Ishikawa (cell line): ENCODE data around the gene THRB.

ENCODE experiments used
- CEBPB ChIP-seq: IDR thresholded peaks from 2 replicates; pipeline ENCODE4 v1.6.1; 2012
- CREB1 ChIP-seq: IDR thresholded peaks from 2 replicates; pipeline ENCODE4 v1.6.1; 2012; ENCODE audit warnings: low read depth
- EGR1 ChIP-seq: IDR thresholded peaks from 2 replicates; pipeline ENCODE4 v1.6.1; 2012
- EP300 ChIP-seq: IDR thresholded peaks from 2 replicates; pipeline ENCODE4 v1.6.1; 2012; ENCODE audit warnings: borderline replicate concordance
- FOXM1 ChIP-seq: IDR thresholded peaks from 2 replicates; pipeline ENCODE4 v1.6.1; 2012; ENCODE audit warnings: low read depth, borderline replicate concordance
- MAX ChIP-seq: IDR thresholded peaks from 2 replicates; pipeline ENCODE4 v1.6.1; 2012
- NFIC ChIP-seq: IDR thresholded peaks from 2 replicates; pipeline ENCODE4 v1.6.1; 2012
- RAD21 ChIP-seq: IDR thresholded peaks from 2 replicates; pipeline ENCODE4 v1.6.1; 2012; ENCODE audit warnings: low read depth
- REST ChIP-seq: IDR thresholded peaks from 2 replicates; pipeline ENCODE4 v1.6.1; 2012; ENCODE audit warnings: low read depth, mild to moderate bottlenecking
- TAF1 ChIP-seq: IDR thresholded peaks from 2 replicates; pipeline ENCODE4 v1.6.1; 2012; ENCODE audit warnings: low read depth, mild to moderate bottlenecking
- TEAD4 ChIP-seq: IDR thresholded peaks from 2 replicates; pipeline ENCODE4 v1.6.1; 2012
- YY1 ChIP-seq: IDR thresholded peaks from 2 replicates; pipeline ENCODE4 v1.6.1; 2012; ENCODE audit warnings: low read depth

- TF ChIP-seq FOXM1 (no peak), MAX (no peak), RAD21 (no peak), TEAD4 (no peak), CREB1 (no peak), EP300 (no peak), YY1 (no peak), TAF1 (no peak), REST (no peak), EGR1 (no peak), CEBPB (no peak), NFIC (no peak)
These were observed 142.7 kb downstream of the THRB start for GRCh38 chr3:24351779-24352469.
